ENCODE results near the gene IDI1. TPM values are rescaled to one million over a fixed set of nuclear protein-coding genes. Genes with fewer than 3 reads are reported as not detected.

The IDI1 gene
- total and polyA plus RNA-seq, 2 of the 4 experiments (the other 2 are of a cell fraction): 27.3 to 27.4 TPM

DNA sequence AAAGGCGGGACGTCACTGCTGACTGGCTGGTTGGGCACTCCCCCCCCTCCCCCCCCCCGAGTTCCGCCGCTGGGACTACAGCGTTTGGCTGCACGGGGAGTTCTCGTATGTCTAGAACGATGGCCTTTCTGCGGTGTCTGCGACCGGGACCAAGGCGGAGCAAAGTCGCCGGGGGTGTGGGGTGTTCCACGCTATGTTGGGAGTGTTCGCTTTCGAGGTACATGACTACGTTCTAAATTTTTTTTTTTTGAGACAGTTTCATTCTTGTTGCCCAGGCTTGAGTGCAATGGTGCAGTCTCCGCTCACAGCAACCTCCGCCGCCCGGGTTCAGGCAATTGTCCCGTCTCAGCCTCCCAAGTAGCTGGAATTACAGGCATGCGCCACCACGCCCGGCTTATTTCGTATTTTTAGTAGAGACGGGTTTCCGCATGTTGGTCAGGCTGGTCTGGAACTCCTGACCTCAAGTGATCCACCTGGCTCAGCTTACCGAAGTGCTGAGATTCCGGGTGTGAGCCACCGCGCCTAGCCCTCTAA is 573 bp upstream of the IDI1 start:
- Histone ChIP-seq H4K91ac (ENCODE audit: insufficient read depth, low read depth, low read length) (no peak overlapping the region), H4K20me1 (ENCODE audit: insufficient read depth, low read length) (peaks cover 23% of the 10 kb centered on the region), H3K9me3 (ENCODE audit: control insufficient read depth, insufficient read depth, low read length) (no peaks in the 10 kb centered on the region), H2BK15ac (ENCODE audit: low read depth, low read length) (no peak overlapping the region), H3K27me3 (ENCODE audit: control insufficient read depth, insufficient read depth, low read length) (no peaks in the 10 kb centered on the region), H3K4ac (ENCODE audit: low read depth, low read length) (peak overlapping the region; percentile 67), H3K9ac (ENCODE audit: low read depth, low read length) (peak overlapping the region; percentile 64), H4K5ac (ENCODE audit: low read depth, low read length) (no peak overlapping the region), H2BK120ac (ENCODE audit: low read depth, low read length) (0 out of 2 replicates have a peak overlapping the region, but pooled peaks have one; percentile 18), H3K27ac (ENCODE audit: insufficient read depth, low read length) (peak overlapping the region; percentile 68), H3K14ac (replicated peaks; ENCODE audit: low read depth, low read length) (peak overlapping the region; percentile 86), H2AK9ac (replicated peaks; ENCODE audit: low read depth, low read length, poor library complexity) (peak overlapping the region; percentile 100), H3K9me1 (ENCODE audit: insufficient read depth, low read length) (peaks cover 5% of the 10 kb centered on the region; the same call in 1 of the 2 replicates), H2BK5ac (ENCODE audit: low read depth, low read length, poor library complexity, severe bottlenecking) (peak overlapping the region; percentile 69), H3K36me3 (ENCODE audit: control insufficient read depth, insufficient read depth, low read length) (peaks cover 2% of the 10 kb centered on the region), H2AK5ac (ENCODE audit: low read depth, low read length) (no peak overlapping the region), H4K8ac (ENCODE audit: low read depth in 2 of 2, low read length in 2 of 2) (peak overlapping the region; percentile 26 to 66), H3K18ac (ENCODE audit: low read depth, low read length) (no peak overlapping the region), H2AFZ (replicated peaks; ENCODE audit: low read length, poor library complexity) (peak overlapping the region; percentile 99), H3K4me1 (ENCODE audit: control insufficient read depth, insufficient read depth, low read length) (peaks cover 5% of the 10 kb centered on the region), H3K4me3 (ENCODE audit: insufficient read depth, low read depth, low read length) (peak overlapping the region; percentile 50), H3K23ac (ENCODE audit: low read depth, low read length) (peak overlapping the region; percentile 39), H2BK20ac (ENCODE audit: low read depth, low read length) (no peak overlapping the region), H3K4me2 (ENCODE audit: low read depth, low read length) (peak overlapping the region; percentile 86), H3K79me1 (ENCODE audit: low read depth in 1 of 2, low read length in 2 of 2) (peaks cover 19 to 65% of the 10 kb centered on the region in 2 experiments), H3K56ac (ENCODE audit: extremely low read depth, insufficient read depth, low read length) (peak overlapping the region; percentile 58; the same call in 1 of the 2 replicates)
- 0 out of 2 replicates have a peak, but pooled peaks have one; percentile 6 for TF ChIP-seq MXI1 (IDR thresholded peaks at IDR 0.05; ENCODE audit: borderline replicate concordance, low read depth, low read length)
- TF ChIP-seq RAD21 (IDR thresholded peaks at IDR 0.05; ENCODE audit: low read length): no peak
- ChIA-PET POLR2A (ENCODE audit: unreplicated experiment) (interaction anchor here (0.7 kb wide), 1 partner anchor 229 kb away, joined by 3 read pairs; no protein-coding TSS in a partner anchor), CTCF (no interaction called here)
- in situ Hi-C loops (cut with MboI; ENCODE audit: low sequenced_read_pairs) (no loop called here), intact Hi-C loops (cut with micrococcal nuclease) (no loop called here), dilution Hi-C loops (cut with HindIII; ENCODE audit: low sequenced_read_pairs, unreplicated experiment) (no loop called here)
- WGBS, 2 experiments (ENCODE audit: extremely low coverage in 2 of 2, insufficient read length in 1 of 2): 0% methylated on average over 8 of the region's 34 CpGs; no CpG with 5 or more reads in 1 of the 2 experiments
- TSS peak; percentile 87 for BruUV-seq (replicated peaks)
- DNase-seq (no peak), ATAC-seq (ENCODE audit: low read depth) (peak; percentile 0; the same call in 1 of the 2 replicates)
